ENCODE data around the gene MAGI1. TPM values are rescaled to one million over a fixed set of nuclear protein-coding genes. Genes with fewer than 3 reads are reported as not detected.

The MAGI1 gene
- total and polyA plus RNA-seq, 7 experiments from 2014 or later = 0.39 TPM; not detected in 6

DNA sequence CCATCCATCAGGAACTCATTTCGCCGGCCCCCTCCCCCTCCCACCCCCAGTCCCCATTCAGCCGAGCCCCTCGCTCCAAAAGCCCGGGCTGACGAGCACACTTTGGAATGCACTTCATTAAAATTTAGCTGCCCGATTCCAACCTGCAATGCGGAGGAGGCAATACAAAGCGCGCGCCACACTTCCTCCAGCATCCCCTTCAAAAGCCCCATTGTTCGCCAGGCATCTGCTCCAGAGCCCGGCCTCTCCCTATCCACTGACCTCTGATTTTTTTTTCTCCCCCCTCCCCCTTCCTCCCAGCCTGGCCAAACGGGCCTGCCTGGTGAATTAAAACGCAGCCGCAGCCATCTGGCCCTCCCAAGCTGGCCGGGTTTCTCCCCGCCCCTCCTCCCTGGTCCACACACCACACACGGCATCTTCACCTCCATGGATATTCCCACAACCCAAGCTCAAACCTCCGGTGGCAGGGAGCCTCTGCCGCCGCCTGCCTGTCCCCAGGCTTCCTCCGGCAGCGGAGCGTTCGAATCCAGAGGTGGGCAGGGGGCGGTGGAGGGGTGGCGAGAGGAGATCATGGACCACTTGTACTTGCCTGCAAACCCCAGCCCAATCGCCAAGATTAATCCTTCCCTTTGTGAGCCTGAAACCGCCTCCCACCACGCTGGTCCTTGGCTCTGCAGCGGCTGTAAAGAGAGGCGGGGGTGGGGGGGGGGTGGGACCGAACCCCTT lies 441.3 kb downstream of the MAGI1 start:
- ATAC-seq (no peak), DNase-seq (no peak)
- H3K27ac Mint-ChIP-seq = no peak overlapping the region
- intact Hi-C loops (cut with micrococcal nuclease) = no loop called here
- no peaks in the 10 kb centered on the region for H3K4me1 Mint-ChIP-seq
- H3K36me3 Mint-ChIP-seq = no peaks in the 10 kb centered on the region
- no peak overlapping the region for H3K4me3 ChIP-seq (ENCODE audit: low read length)
- no peaks in the 10 kb centered on the region for H3K9me3 ChIP-seq (ENCODE audit: control insufficient read depth in 2 of 3, low read length in 3 of 3)
- H3K4me3 Mint-ChIP-seq = no peak overlapping the region
- H3K9me3 Mint-ChIP-seq = peaks cover 0 to 11% (median 0%) of the 10 kb centered on the region in 11 donors
- no peaks in the 10 kb centered on the region for H3K36me3 ChIP-seq (ENCODE audit: control insufficient read depth in 2 of 3, insufficient read depth in 3 of 3, low read length in 3 of 3)
- no peaks in the 10 kb centered on the region for H3K27me3 ChIP-seq (ENCODE audit: control insufficient read depth in 2 of 2, insufficient read depth in 2 of 2, low read length in 2 of 2)
- no peaks in the 10 kb centered on the region for H3K4me1 ChIP-seq (ENCODE audit: control insufficient read depth in 2 of 2, insufficient read depth in 2 of 2, low read length in 2 of 2)
- no peak overlapping the region for H3K27ac ChIP-seq (ENCODE audit: low read depth, low read length)
- ChIA-PET POLR2A (no interaction called here), CTCF (no interaction called here)
- H3K27me3 Mint-ChIP-seq = peaks cover 22 to 33% (median 30%) of the 10 kb centered on the region in 5 donors

GRCh38 chr3:65596571-65597225 lies 442.0 kb downstream of the MAGI1 start:
- Histone ChIP-seq H3K27me3 (ENCODE audit: control insufficient read depth in 2 of 2, insufficient read depth in 2 of 2, low read length in 2 of 2) (no peaks in the 10 kb centered on the region), H3K4me1 (ENCODE audit: control insufficient read depth in 2 of 2, insufficient read depth in 2 of 2, low read length in 2 of 2) (no peaks in the 10 kb centered on the region), H3K4me3 (ENCODE audit: low read length) (no peak overlapping the region), H3K27ac (ENCODE audit: low read depth, low read length) (no peak overlapping the region), H3K36me3 (ENCODE audit: control insufficient read depth in 2 of 3, insufficient read depth in 3 of 3, low read length in 3 of 3) (no peaks in the 10 kb centered on the region), H3K9me3 (ENCODE audit: control insufficient read depth in 2 of 3, low read length in 3 of 3) (no peaks in the 10 kb centered on the region)
- CTCF ChIA-PET = no interaction called here
- intact Hi-C loops (cut with micrococcal nuclease) = no loop called here
- H3K4me3 Mint-ChIP-seq = no peak overlapping the region
- H3K4me1 Mint-ChIP-seq = no peaks in the 10 kb centered on the region
- POLR2A ChIA-PET = no interaction called here
- H3K9me3 Mint-ChIP-seq = peaks cover 0 to 11% (median 0%) of the 10 kb centered on the region in 11 donors
- no peak for DNase-seq
- H3K27ac Mint-ChIP-seq = no peak overlapping the region
- no peak for ATAC-seq
- no peaks in the 10 kb centered on the region for H3K36me3 Mint-ChIP-seq
- peaks cover 22 to 33% (median 30%) of the 10 kb centered on the region in 5 donors for H3K27me3 Mint-ChIP-seq

GRCh38 chr3:65596029-65596300 lies 442.8 kb downstream of the MAGI1 start:
- no peaks in the 10 kb centered on the region for H3K9me3 ChIP-seq (ENCODE audit: control insufficient read depth in 2 of 3, low read length in 3 of 3)
- no peak for ATAC-seq
- no peak overlapping the region for H3K27ac ChIP-seq (ENCODE audit: low read depth, low read length)
- no peak overlapping the region for H3K4me3 ChIP-seq (ENCODE audit: low read length)
- CTCF ChIA-PET = no interaction called here
- Mint-ChIP-seq H3K27me3 (peaks cover 22 to 33% (median 30%) of the 10 kb centered on the region in 5 donors), H3K9me3 (peaks cover 0 to 11% (median 0%) of the 10 kb centered on the region in 11 donors), H3K4me3 (no peak overlapping the region), H3K27ac (no peak overlapping the region), H3K4me1 (no peaks in the 10 kb centered on the region), H3K36me3 (no peaks in the 10 kb centered on the region)
- no peaks in the 10 kb centered on the region for H3K36me3 ChIP-seq (ENCODE audit: control insufficient read depth in 2 of 3, insufficient read depth in 3 of 3, low read length in 3 of 3)
- intact Hi-C loops (cut with micrococcal nuclease) = no loop called here
- POLR2A ChIA-PET = no interaction called here
- DNase-seq = no peak
- H3K4me1 ChIP-seq (ENCODE audit: control insufficient read depth in 2 of 2, insufficient read depth in 2 of 2, low read length in 2 of 2) = no peaks in the 10 kb centered on the region
- no peaks in the 10 kb centered on the region for H3K27me3 ChIP-seq (ENCODE audit: control insufficient read depth in 2 of 2, insufficient read depth in 2 of 2, low read length in 2 of 2)

DNA sequence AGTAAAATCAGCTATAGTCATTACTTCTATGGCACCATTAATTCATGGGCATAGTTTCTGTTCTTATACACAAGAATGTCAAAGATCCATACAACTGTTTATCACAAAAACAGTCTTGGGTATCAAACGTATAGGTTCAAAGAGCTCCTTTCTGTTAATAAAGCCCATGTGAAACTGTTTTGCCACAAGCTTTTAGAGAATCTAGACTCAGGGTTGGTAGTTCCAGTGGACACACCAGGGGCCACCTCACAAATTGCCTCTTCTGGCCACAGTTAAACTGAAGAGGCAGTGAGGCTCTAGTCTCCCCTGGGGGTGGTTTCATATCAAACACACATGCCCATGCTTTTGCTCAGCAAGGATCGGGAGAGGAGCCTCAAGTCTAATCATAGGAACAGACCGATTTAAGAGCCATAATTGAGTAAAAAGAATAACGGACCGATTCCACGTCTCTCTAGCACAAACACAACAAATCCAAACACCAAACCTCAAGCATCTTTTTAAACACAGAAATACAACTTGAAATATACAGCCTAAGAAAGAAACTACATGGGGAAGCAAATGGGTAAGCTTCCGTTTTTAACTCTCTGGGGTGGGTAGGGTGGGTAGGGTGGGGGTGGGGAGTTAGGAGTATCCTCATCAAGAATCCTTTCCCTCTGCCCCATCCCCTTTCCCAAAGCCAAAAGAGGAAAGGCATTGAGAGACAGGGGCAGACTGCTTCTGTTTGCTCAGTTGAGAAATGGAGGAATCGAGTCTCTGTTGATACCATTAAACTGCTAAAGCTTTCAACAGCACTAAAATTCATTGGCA lies 443.3 kb downstream of the MAGI1 start:
- Histone ChIP-seq H3K36me3 (ENCODE audit: control insufficient read depth in 2 of 3, insufficient read depth in 3 of 3, low read length in 3 of 3) (no peaks in the 10 kb centered on the region), H3K4me1 (ENCODE audit: control insufficient read depth in 2 of 2, insufficient read depth in 2 of 2, low read length in 2 of 2) (no peaks in the 10 kb centered on the region), H3K4me3 (ENCODE audit: low read length) (no peak overlapping the region), H3K9me3 (ENCODE audit: control insufficient read depth in 2 of 3, low read length in 3 of 3) (no peaks in the 10 kb centered on the region), H3K27ac (ENCODE audit: low read depth, low read length) (no peak overlapping the region), H3K27me3 (ENCODE audit: control insufficient read depth in 2 of 2, insufficient read depth in 2 of 2, low read length in 2 of 2) (no peaks in the 10 kb centered on the region)
- ChIA-PET CTCF (no interaction called here), POLR2A (no interaction called here)
- intact Hi-C loops (cut with micrococcal nuclease) = no loop called here
- DNase-seq (no peak), ATAC-seq (no peak)
- Mint-ChIP-seq H3K36me3 (no peaks in the 10 kb centered on the region), H3K27me3 (peaks cover 22 to 33% (median 30%) of the 10 kb centered on the region in 5 donors), H3K9me3 (peaks cover 0 to 11% (median 0%) of the 10 kb centered on the region in 11 donors), H3K4me1 (no peaks in the 10 kb centered on the region), H3K27ac (no peak overlapping the region), H3K4me3 (no peak overlapping the region)

DNA sequence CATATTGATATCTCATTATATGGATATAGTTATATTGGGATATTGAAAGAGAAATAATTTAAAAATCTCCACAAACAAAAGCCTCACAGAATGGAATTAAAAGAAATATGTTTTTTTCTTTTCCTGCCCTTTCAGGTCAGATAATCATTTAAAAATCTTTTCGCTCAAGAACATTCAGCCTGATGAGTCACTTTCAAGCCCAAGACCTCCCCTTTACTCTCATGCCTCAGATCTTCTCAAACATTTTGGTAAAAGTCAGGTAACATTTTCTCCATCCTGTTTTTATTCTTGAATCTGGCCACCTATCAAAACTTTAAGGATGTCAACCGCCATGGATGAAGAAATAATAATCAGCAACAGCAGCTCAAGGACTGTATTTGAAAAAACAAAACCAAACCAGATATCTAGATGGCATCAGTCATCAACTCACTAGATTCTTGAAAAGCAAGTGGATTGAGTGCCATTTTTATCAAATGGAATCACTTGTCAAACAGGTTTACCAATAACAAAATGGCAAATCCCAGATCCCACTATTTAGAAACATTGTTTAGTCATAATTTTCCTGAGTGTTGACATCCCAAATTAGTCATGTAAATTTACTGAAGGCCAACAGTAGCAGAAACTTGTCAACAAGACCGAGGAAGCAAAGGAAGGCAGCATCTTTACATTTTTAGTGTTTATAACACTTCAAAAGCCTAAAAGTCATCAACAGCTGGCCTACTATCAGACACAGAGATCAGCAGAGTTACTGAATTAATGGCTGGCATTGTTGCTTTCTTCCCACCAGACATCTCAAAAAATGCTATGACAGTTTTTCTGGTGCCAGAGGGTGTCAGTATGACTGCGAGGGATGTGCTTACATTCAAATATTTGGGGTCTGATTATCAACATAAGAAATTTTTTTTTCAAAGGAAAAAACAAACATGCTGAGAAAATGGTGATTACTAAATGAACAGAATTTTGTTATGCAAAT lies 444.7 kb downstream of the MAGI1 start:
- ChIA-PET CTCF (no interaction called here), POLR2A (no interaction called here)
- Histone ChIP-seq H3K4me3 (ENCODE audit: low read length) (no peak overlapping the region), H3K9me3 (ENCODE audit: control insufficient read depth in 2 of 3, low read length in 3 of 3) (no peaks in the 10 kb centered on the region), H3K4me1 (ENCODE audit: control insufficient read depth in 2 of 2, insufficient read depth in 2 of 2, low read length in 2 of 2) (no peaks in the 10 kb centered on the region), H3K27me3 (ENCODE audit: control insufficient read depth in 2 of 2, insufficient read depth in 2 of 2, low read length in 2 of 2) (no peaks in the 10 kb centered on the region), H3K36me3 (ENCODE audit: control insufficient read depth in 2 of 3, insufficient read depth in 3 of 3, low read length in 3 of 3) (no peaks in the 10 kb centered on the region), H3K27ac (ENCODE audit: low read depth, low read length) (no peak overlapping the region)
- intact Hi-C loops (cut with micrococcal nuclease) = no loop called here
- Mint-ChIP-seq H3K27ac (no peak overlapping the region), H3K4me1 (no peaks in the 10 kb centered on the region), H3K27me3 (peaks cover 21 to 32% (median 27%) of the 10 kb centered on the region in 5 donors), H3K9me3 (peaks cover 0 to 12% (median 0%) of the 10 kb centered on the region in 11 donors), H3K36me3 (no peaks in the 10 kb centered on the region), H3K4me3 (no peak overlapping the region)
- DNase-seq = no peak
- no peak for ATAC-seq

GRCh38 chr3:65591313-65591712 lies 447.4 kb downstream of the MAGI1 start:
- DNase-seq (no peak), ATAC-seq (no peak)
- Histone ChIP-seq H3K27ac (ENCODE audit: low read depth, low read length) (no peak overlapping the region), H3K4me3 (ENCODE audit: low read length) (no peak overlapping the region), H3K4me1 (ENCODE audit: control insufficient read depth in 2 of 2, insufficient read depth in 2 of 2, low read length in 2 of 2) (no peaks in the 10 kb centered on the region), H3K36me3 (ENCODE audit: control insufficient read depth in 2 of 3, insufficient read depth in 3 of 3, low read length in 3 of 3) (no peaks in the 10 kb centered on the region), H3K9me3 (ENCODE audit: control insufficient read depth in 2 of 3, low read length in 3 of 3) (no peaks in the 10 kb centered on the region), H3K27me3 (ENCODE audit: control insufficient read depth in 2 of 2, insufficient read depth in 2 of 2, low read length in 2 of 2) (no peaks in the 10 kb centered on the region)
- H3K4me3 Mint-ChIP-seq = no peak overlapping the region
- H3K36me3 Mint-ChIP-seq = no peaks in the 10 kb centered on the region
- CTCF ChIA-PET = no interaction called here
- H3K27ac Mint-ChIP-seq = no peak overlapping the region
- POLR2A ChIA-PET = no interaction called here
- no peaks in the 10 kb centered on the region for H3K4me1 Mint-ChIP-seq
- intact Hi-C loops (cut with micrococcal nuclease) = no loop called here
- peaks cover 0 to 12% (median 0%) of the 10 kb centered on the region in 11 donors for H3K9me3 Mint-ChIP-seq
- H3K27me3 Mint-ChIP-seq = peaks cover 2 to 19% (median 11%) of the 10 kb centered on the region in 5 donors

Measured in naive thymus-derived CD4-positive, alpha-beta T cell (primary cell).